Stimulated activated CD4-positive, alpha-beta T cell treated with anti-CD3 and anti-CD28 coated beads, Interleukin-15, amount 100 ng/mL, for 48 hours (primary cell): ENCODE results near the gene VAMP5.
"Not testable (repeated sequence)": the region's sequence is repeated elsewhere in the genome, so short reads cannot be mapped to it uniquely, and the experiment has no call there.

Source experiments
- DNase-seq, 2 donors: peaks; one replicate each; pipeline ENCODE4 v3.0.0-alpha.2; 2020; ENCODE audit warnings: low read depth in 2 of 2

VAMP5 gene

GRCh38 chr2:85583667-85584353 is 421 bp upstream of the VAMP5 start:
- no peak for DNase-seq

- DNase-seq = no peak
Measured at GRCh38 chr2:85584857-85585780, 888 bp downstream of the VAMP5 start.

- DNase-seq = no peak
Measured at GRCh38 chr2:85585781-85586105, 1.5 kb downstream of the VAMP5 start.

- no peak for DNase-seq
Measured at GRCh38 chr2:85588236-85588635, 4.0 kb downstream of the VAMP5 start.

- no peak for DNase-seq
Measured at GRCh38 chr2:85588645-85589044, 4.4 kb downstream of the VAMP5 start.

GRCh38 chr2:85589181-85589580 is 5.0 kb downstream of the VAMP5 start:
- DNase-seq = no peak

- no peak for DNase-seq
Measured at GRCh38 chr2:85589982-85590791, 6.0 kb downstream of the VAMP5 start.

GRCh38 chr2:85590950-85591349 is 6.7 kb downstream of the VAMP5 start:
- DNase-seq = no peak

- no peak for DNase-seq
Measured at GRCh38 chr2:85591563-85591962, 7.3 kb downstream of the VAMP5 start.

GRCh38 chr2:85592299-85592698 is 8.1 kb downstream of the VAMP5 start:
- DNase-seq = not testable (repeated sequence)

- no peak for DNase-seq
Measured at GRCh38 chr2:85593023-85593422, 8.8 kb downstream of the VAMP5 start.

GRCh38 chr2:85594715-85595300 is 10.6 kb downstream of the VAMP5 start:
- DNase-seq = no peak

GRCh38 chr2:85595301-85596025 is 11.2 kb downstream of the VAMP5 start, which contains the start of gene RNF181:
RNF181 (plus strand) TSS chr2:85595745; CDS start chr2:85595764, 19 bp downstream.
- DNase-seq = peak; percentile 88 to 89

GRCh38 chr2:85596026-85596333 is 11.7 kb downstream of the VAMP5 start:
- DNase-seq = no peak

GRCh38 chr2:85596486-85597143 is 12.4 kb downstream of the VAMP5 start:
- DNase-seq = no peak

- no peak for DNase-seq
Measured at GRCh38 chr2:85597241-85597640, 13.0 kb downstream of the VAMP5 start.

- DNase-seq = no peak
Measured at GRCh38 chr2:85598594-85599340, 14.5 kb downstream of the VAMP5 start.

- DNase-seq = no peak
Measured at GRCh38 chr2:85599468-85600234, 15.4 kb downstream of the VAMP5 start.

- no peak for DNase-seq
Measured at GRCh38 chr2:85600235-85600575, 16.0 kb downstream of the VAMP5 start.
